ENCODE data around the gene RTCB.

RTCB gene

DNA sequence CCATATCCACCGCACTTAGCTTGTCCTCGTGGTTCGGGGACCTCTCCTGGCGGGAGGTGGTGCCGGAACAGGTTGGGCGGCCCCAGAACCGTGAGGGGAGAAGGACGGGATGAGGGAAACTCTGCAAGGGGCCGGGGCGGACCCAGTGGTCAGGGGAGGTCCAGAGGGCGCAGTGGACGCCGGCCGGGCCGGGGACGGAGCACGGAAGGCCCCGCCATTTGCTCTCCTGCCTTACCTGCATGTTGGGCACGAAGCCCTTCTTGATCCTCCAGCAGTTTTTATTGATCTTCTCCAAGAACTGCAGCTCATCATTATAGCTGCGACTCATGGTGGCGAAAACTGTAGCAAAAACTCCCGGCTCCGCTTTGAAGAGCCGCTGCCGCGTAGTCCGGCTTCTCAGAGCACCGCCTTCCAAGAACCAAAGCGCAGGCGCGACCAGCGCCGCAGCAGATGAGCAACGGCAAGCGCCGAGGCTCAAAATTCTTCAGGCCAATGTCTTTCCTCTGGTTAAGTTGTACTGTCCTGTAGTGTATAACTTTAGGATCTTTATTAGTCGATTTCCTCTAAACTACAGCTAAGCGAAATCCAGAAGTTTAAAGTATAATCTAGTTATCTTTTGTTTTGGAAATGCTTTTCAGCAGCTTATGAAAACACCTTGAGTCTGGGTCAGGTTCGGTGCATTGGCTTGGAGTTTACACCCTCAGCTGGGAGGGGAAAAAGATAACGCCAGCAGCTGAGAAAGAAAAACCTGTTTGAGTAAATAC lies at the start of gene RTCB:
TSS of gene RTCB (minus strand) at position 419 of the 764 bp plus-strand sequence. CDS start at position 328, 91 bp downstream.
- peak; percentile 54 for DNase-seq

GRCh38 chr22:32457031-32457430 lies 45.0 kb upstream of the RTCB start:
- no peak for DNase-seq

DNA sequence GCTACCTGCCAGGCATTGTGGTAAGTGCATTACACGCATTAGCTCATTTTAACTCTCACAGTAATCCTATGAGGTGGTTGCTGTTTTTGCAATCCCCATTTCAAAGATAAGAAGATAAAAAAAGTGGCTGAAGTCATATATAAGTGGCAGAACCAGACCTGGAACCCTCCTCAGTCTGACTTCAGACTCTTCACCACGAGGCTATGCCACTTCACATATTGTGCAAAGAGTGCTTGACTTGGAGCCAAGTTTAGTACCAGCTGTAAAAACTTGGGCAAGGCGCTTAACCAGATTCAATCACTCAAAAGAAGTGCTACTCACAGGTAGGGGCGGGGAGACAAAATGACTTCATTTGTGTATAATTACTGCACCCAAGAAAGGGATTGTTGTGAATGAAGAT lies 36.9 kb upstream of the RTCB start:
- no peak for DNase-seq

DNA sequence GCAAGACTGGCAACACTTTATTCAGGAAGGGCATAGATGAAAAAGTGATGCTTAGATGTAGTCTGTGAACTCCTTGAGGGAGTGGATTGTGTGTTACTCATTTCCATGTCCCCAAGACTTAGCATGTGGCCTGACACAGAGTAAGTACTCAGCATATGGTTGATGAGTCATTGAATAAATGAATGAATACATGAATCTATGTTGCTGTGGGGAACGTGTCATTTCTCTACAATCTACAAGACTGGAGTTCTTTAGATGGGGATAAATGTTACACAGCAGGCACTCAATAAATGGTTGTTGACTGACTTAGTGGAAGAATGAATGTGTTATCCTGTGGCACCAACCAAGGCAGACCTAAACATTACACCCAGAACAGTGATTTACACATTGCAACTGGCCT lies 34.3 kb upstream of the RTCB start:
- no peak for DNase-seq

DNA sequence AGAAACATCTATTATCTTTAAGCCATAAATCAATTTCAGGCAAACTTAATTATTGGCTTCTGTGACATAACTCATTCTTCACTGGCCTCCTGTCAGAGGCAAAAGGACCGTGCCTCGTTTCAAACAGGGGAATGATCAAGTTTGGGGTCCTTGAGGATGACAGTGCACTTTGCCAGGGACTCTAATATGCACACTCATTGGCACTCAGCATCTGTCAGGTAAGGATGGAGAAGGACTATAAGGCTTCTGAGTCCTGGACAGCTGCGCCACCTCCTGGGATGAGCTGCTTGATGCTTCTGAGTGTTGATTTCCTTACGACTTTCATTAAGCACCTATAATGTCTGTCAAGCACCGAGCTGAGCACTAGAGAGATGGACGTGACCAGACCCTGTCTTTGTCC lies 32.0 kb upstream of the RTCB start:
- DNase-seq = no peak

DNA sequence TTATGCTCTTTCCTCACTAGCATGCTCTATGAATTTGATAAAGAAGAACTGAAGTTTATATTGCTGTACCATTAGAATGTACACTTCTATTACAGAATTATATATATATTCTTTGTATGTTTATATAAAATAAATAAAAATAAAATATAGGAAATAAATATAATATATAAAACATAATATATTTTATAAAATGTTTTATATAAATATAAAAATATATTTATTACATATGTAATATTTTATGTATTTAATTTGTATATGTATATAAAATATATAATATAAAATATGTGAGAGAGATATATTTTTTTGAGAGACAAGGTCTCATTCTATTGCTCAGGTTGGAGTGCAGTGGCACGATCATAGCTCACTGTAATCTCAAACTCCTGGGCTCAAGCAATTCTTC lies 18.3 kb upstream of the RTCB start:
- DNase-seq = no peak

DNA sequence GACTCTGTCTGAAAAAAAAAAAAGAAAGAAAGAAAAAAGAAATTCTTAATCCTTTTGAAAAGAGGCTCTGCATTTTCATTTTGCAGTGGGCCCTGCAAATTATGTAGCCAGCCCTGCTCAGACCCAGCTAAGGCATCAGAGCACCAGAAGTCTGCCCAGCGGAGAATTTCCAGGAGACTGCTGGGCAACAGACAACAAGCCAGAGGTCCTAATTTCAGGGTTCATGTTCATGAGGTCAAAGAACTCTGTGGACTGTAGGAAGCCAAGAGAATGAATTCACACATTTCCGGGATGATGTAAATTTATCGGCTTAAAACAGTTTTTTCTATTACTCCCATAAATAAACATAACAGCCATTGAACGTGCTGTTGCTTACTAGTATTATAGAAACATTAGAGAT lies 14.8 kb upstream of the RTCB start:
- DNase-seq = no peak

- no peak for DNase-seq
Measured at GRCh38 chr22:32423664-32424063, 11.6 kb upstream of the RTCB start.

DNA sequence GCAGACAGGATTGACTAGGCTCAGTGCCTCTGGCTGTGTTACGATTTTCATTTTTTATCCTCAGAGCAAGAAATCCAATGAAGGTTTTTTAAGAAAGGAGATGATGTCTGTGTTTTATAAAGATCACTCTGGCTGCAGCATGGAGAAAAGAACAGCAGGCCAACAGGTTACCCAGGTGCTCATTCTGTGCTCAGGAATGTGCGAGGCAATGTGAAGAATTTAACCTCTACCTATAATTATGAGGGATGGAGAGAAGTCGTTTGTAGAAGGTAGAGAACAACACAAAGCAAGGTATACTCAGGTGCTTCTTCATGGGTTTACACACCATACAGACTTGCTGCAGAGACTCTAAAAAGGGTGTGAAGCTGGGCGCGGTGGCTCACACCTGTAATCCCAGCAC lies 10.0 kb upstream of the RTCB start:
- no peak for DNase-seq

DNA sequence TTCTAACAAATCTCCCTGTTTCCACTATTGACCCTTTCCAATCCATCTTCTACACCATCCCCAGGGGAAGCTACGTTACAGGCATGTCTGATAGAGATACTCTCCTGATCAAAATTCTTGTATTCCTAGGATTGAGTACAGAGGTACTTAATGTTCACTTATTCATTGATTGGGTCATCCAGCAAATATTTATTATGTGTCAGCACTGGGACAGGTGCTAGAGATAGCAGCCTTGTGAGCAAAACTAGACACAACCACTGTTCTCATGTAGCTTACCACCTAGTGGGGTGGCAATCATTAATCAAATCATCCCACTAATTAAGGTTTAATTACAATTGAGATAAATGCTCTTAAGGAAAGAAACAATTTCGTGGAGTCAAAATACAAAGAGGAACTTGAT lies 9.4 kb upstream of the RTCB start:
- no peak for DNase-seq

DNA sequence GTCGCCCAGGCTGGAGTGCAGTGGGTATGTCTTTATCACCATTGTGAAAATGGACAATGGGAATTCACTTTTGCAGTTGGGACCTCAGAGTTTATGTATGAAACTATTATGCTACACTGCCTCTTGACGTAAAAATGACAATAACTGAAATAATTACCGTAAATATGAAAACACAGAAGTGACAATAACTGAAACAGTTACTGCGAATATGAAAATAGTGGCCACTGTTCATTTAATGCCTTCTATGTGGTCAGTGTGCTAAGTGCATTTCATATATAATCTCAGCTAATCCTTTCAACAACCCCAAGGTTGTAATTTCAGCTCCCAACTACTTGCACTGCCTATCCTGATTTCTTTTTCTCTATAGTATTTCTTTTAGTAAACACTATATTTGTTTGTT lies 5.9 kb upstream of the RTCB start:
- no peak for DNase-seq

DNA sequence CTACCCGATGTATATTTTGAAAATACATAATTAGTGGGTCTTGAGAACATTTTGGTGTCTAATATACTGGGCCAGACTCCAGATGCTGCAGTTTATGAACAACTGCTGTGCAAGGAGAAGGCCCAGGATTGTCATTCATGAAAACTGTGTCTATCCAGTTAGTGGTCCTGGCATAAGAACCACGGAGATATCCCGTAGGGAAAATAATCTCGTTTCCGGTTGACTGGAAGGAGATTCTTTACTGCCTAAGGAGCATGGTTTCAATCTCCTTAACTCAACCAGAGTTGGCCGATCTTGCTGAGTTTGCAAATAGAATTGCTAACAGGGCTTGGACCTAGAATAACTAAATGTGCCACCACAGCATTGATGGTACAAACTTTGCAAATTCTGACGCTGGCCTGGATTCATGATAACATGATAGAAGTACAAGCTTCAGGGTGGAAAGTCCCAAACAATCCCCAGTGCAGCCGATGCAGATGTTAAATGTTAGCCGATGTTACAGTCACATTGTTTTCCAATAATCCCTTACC lies 4.6 kb upstream of the RTCB start:
- no peak for DNase-seq

DNA sequence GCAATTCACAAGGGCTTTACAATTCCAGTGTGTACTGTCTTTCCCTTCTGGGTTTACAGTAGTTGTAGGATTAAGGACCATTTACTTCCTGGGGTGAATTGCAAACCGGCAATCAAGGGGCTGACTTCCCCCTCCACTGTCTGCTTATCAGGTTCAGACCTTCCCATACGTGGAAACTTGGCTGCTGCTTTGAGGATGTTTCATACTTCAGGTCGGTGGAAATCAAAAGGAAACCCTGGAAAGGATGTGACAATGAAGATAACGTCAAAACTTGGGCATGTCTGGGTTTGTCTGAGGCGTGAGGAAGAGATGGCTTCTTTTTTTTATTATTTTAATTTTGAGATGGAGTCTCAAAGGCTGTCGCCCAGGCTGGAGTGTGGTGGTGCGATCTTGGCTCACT lies 2.1 kb upstream of the RTCB start:
- DNase-seq = no peak

DNA sequence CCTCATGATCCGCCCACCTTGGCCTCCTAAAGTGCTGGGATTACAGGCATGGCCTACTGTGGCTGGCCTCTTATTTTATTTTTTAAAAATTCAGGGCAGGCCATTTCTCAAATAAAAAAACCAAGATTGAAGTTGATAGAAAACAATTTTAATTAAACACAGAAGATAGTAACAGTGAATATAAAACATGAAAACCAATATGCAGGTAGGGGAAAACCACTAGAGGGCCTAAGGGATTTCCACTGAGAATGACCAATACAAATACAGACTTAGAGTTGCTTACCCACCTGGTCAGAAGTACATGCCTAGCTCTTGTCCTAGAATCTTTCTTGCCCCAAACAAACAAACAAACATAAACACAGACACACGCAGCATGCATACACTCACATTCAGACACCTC lies 1.7 kb upstream of the RTCB start:
- no peak for DNase-seq

- DNase-seq = no peak
Measured at GRCh38 chr22:32411402-32411801, 645 bp downstream of the RTCB start.

- no peak for DNase-seq
Measured at GRCh38 chr22:32410459-32410858, 1.6 kb downstream of the RTCB start.

DNA sequence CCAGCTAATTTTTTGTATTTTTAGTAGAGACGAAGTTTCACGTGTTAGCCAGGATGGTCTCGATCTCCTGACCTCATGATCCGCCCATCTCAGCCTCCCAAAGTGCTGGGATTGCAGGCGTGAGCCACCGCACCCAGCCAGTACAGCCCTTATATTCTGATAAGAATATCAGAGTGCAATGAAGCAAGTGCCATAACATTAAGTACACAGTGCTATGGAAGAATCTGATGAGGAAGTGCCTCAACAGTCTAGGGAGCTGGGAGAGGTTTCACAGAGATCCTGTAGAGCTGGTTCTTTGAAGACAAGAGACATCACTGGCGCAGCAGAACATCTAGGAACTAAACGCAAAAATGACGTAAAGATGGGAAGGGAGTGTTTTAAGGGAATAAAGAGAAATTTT lies 2.1 kb downstream of the RTCB start:
- DNase-seq = no peak

DNA sequence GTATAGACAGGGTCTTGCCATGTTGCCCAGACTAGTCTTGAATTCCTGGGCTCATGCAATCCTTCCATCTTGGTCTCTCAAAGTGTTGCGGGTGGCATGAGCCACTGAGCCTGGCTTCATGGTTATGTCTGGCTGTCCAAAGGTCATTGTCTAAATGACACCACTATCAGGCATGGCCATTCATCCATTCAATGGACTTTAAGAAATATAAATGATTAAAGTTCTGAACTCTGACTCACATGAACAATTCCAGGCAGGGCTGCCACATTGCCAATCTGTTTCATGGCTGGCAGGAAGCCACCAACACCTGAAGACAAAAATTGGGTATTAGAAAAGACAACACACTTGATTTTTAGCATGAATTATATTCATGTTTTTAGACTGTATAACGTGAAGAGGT lies 4.1 kb downstream of the RTCB start:
- no peak for DNase-seq

GRCh38 chr22:32407312-32407711 lies 4.7 kb downstream of the RTCB start:
- DNase-seq = no peak

DNA sequence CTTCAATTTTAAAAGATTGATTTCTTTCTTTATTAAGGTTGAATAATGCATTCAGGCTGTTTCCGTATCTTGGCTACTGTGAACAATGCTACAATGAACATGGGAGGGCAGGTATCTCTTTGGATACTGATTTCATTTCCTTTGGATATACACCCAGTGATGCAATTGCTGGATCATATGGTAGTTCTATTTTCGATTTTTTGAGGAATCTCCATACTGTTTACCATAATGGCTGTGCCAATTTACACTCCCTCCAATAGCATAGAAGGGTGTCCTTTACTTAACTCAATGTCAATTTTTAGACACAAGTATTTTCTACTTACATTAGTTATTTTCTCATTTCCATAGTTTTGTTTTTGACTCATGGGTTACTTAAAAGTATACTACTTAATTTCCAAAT lies 8.0 kb downstream of the RTCB start:
- DNase-seq = no peak

DNA sequence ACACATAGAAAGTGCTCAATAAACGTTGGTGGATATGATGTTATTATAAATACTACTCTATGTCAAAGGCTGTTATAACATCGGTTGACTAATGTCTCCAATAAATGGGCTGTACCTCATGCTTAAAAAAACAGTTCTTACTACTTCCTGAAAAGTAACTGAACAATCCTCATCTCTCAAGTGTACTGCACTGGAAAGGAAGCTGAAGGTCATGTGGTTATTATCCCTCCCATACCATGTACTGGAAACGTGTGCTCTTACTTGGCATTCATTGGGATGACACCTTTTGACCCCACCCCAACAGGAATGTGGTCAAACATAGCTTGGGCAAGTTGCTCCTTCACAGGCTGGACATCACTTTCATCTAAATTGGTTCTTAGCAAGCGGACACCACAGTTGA lies 10.6 kb downstream of the RTCB start:
- no peak for DNase-seq

DNA sequence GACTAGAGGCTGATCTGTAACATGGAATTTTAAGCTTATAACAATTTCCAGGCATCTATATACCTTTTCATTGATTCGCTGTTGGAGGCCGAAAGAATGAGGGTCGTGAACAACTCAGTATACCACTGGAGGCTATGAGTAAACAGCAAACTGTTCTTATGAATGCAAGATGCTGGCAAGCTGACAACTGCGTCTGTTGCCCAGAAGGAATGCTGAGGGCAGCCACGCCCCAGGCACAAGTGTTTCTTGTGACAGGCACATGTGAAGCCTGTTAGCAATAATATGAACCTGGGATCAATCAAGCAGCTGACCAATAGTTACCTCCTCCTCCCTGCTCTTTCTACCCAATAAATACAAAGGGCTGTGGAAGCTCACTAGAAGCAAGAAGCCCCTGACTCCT lies 15.3 kb downstream of the RTCB start:
- DNase-seq = no peak

- no peak for DNase-seq
Measured at GRCh38 chr22:32396255-32396654, 15.8 kb downstream of the RTCB start.

DNA sequence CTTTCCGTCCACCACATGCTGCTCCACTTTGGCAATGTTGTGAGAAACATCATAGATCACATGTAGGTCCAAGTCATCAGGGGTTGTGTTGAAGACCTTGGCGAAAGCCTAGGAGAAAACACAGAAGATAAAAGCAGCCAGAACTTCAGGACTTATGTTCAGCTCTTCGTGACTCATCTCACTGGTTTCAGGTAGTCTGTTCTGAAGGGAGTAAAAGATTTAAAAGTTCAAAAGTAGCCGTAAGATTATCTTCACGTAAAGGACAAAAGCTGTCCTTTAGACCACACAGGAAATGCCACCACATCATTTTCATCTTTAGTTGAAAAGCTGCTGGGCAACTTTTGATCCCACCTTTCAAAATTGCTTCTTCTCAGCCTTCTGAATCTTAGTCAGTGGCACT lies 16.9 kb downstream of the RTCB start:
- no peak for DNase-seq

GRCh38 chr22:32389685-32390084 lies 22.4 kb downstream of the RTCB start:
- DNase-seq = no peak

All from DMS 273 treated with DMSO at 0.1 percent for 48 hours (cell line).